Activated T-cell treated with anti-CD3 and anti-CD28 coated beads for 1 hour (primary cell): ENCODE measurements around the gene LYPD6B.

Source experiments
- DNase-seq: peaks from one replicate; pipeline ENCODE4 v3.0.0-alpha.2; 2020; ENCODE audit warnings: low read depth

Gene LYPD6B

DNA sequence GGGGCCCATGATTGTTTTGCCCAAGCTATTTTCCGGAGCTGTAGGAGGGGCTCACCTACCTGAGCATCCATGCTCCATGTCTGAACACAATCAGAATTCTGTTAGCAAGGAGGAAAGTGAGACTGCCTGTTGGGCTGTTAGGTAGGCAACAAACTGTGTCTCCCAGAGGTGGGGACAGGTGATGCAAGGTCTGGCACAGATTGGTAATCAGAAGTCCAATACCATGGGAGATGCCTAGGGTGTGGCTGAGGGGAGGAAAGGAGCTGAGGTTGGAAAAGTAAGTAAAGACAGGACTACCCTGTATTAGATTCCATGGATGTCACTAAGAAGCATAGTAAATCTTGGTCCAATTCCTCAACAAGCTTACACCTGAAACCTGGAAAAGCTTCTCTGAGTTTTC, 3.0 kb downstream of the LYPD6B start:
- DNase-seq, result no peak

DNA sequence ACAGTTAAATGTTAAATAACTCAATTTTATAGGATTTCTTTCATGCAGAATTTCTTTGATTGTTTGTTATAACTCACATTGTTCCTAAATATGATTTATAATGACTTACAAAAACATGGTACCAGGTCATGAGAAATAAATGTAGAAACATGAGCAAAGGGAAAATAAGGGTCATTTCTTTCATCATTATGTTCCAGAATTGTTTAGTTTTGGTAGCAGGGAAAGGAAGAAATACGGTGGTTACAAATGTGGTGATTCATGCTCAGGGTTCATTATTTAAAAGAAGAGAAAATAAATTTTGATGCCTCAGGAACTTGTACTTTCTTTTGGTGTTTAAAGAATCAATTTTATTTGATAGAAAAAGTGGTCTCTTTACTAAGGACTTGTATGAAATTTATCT, 4.4 kb downstream of the LYPD6B start:
- no peak for DNase-seq

DNA sequence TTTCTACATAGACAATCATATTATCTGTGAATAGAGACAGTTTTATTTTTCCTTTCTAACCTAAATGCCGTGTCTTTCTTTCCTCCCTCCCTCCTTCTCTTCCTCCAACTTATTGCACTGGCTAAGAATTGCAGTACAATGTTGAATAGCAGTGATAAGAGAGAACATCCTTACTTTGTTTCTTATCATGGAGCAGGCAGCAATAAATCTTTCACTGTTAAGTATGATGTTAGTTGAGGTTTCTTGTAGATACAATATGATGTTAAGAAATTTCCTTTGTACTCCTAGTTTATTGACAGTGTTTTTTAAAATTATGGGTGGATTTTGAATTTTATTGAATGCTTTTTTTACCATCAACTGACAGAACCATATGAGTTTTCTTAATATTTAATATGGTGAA, 6.0 kb downstream of the LYPD6B start:
- DNase-seq, result no peak

DNA sequence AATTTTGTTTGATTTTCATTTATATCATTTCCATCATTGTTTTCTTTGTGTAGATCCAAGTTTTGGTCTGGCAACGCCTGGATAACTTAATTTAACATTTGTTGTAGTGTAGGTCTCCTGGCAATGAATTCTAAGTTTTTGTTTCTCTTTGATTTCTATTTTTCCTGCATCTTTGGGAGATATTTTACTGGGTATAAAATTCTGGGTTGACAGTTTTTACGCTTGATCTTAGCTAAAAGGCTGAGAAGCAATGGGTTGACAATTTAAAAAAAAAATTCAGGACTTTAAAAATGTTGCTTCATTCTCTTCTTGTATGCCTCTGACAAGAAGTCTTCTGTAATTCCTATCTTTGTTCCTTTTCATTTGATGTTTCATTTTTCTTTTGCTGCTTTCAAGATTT, 8.6 kb downstream of the LYPD6B start:
- no peak for DNase-seq

DNA sequence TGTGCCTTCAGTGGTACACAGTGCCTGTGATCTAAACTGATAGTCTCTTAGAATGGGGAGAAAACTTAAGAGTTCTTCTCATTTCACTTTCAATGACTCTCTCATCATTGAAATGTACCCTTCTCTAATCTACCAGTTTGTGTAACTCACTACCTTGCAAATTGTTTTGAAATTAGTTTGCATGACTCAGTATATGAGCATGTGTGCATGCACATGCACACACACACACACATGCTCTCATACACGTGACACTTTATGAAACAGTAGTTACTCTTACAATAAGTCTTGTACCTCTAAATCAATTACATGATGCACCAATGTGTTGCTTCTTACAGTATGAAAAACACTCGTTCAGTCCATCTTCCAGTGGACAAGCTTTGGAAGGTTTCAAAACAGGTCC, 10.6 kb downstream of the LYPD6B start:
- DNase-seq, result no peak

DNA sequence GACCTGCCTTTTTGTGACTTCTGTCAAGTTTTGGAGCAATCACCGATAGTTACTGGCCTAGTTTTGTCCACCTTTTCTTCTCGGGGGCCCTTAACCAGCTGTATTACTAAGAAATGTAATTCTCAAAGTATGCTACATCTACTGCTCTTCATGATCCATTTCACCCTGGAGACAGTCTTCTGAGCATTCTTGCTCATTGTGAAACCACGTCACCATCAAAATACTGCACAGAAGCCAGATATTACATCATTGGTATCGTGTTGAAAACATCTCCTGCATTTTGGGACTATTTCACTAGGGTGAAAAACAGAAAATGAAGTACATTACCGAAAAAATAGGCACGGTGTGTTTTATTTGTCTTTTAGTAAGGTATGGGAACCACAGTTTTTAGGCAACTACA, 11.7 kb downstream of the LYPD6B start:
- no peak for DNase-seq

DNA sequence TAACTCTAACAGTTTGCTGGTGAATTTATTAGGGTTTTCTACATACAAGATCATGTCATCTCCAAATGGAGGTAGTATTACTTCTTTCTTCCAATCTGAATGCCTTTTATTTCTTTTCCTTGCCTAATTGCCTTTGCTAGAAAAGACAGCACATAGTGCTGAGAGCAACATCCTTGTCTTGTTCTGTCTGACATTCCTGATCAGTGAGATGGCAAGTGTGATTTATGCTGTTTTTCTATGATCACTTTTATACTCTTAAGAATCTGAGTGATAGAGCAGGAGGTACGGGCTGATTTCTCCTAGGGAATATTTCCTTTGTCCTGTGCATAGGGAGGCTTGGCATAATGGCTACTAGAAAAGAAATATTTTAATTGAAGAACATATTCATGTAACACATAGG, 17.3 kb downstream of the LYPD6B start:
- DNase-seq, result no peak

DNA sequence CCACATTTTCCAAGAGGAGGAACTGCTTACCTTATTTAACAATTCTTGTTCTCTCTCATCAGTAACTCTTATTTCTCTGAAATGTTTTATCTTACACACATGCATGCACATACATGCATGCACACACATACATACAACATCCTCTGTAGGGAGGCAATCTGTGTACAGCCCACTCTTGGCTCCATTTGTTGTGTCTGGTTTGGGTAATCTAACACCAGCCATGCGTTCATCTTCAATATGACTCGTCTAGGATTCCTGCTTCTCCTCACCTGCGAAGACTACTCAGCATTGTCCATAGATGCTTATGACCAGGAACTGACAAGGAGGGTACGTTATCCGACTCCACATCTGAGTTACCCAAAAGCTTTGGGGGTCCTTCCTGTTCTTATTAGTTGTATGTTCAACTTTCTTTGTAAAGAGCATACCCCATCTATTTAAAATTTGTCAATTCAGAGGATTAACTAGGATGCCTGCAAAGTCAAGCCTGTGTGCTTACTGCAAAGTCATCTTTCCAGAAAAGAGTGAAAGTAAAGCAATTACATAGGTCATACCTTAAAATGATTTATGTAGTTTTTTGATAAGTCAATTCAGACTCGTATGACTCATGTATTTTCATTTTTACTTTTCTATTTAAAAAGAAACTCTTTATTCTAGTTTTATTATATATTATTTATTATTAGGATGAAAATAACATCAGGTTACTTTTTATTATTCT, 18.2 kb downstream of the LYPD6B start:
- no peak for DNase-seq

DNA sequence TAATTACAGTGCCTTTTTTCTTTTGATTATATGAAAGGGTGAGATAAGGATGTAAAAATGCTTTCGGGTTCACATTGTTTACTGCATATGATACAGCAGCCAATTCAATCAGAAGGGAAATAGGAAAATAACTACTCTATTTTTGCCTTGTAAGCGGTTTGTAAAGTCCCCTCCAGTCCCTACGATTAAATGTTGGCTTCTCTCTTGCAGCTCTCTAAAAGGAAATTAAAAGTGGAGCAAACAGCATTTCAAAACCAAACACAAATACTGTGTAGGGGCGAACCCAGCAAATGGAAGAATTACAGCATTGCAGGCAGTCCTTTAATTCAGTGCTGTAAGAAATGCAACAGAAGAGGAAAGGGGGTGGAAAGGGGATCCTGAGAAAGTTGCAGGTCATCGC, 18.9 kb downstream of the LYPD6B start:
- DNase-seq, result no peak

DNA sequence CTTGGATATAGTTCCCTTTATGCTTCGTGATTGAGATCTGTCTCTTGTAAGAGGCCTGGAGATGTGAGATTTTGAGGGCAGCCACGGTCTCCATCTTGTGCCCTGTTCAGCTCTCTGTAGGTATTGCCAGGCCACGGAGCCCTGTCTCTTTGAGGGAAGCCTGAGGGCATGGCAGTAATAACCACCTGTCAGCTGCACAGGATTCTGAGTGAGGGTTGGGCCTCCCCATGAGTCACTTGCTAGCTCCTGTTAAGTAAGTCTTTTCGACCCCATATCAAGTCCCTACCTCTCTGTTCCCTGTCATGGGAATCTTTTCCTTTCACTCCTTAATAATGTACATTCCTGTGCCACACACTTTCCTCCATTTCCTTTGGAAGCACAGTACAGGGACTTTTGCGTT, 20.4 kb downstream of the LYPD6B start:
- DNase-seq, result no peak

DNA sequence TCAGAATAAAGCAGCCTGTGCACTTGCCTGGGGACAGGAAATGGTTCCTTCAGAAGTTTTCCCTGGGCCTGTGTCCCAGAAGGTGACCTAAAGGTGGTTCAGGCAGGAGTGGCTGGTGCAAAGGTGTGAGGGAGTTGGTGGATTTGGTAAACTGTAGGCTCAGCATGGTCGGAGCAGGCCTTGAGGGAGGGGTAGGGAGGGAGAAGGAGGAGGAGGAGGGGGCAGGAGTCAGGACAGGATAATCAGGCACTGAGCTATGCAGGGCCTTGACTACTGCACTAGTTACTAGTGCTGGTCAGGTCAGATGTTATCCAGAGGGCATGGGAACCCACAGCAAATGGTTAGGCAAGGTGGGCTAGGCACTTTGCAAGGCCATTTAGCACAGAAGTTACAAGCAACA, 21.3 kb downstream of the LYPD6B start:
- DNase-seq, result no peak

DNA sequence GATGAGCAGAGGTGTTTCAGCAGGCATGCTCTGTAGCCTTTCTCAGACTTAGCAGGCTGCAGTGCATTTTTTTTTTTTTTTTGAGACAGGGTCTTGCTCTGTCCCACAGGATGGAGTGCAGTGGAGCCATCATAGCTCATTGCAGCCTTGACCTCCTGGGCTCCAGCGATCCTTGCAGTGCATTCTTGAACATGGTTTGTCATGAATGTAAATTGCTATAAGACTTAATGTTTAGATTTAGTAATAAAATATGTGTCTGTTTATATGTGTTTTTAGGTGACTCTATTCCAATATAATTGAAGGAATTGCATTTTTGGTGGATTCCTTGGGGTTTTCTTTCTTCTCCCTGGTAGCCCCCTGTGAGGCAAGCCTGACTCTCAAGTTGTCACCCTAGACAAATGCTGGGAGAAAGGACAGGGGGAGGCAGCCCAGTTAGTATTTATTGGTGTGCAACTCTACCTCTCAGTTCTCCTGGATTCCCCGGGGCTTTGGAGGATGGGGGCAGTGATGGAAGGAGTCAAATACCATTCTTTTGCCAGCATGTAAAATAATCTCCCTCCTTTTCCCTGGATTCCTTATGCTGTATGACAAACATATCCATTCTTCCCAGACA, 22.7 kb downstream of the LYPD6B start:
- no peak for DNase-seq

DNA sequence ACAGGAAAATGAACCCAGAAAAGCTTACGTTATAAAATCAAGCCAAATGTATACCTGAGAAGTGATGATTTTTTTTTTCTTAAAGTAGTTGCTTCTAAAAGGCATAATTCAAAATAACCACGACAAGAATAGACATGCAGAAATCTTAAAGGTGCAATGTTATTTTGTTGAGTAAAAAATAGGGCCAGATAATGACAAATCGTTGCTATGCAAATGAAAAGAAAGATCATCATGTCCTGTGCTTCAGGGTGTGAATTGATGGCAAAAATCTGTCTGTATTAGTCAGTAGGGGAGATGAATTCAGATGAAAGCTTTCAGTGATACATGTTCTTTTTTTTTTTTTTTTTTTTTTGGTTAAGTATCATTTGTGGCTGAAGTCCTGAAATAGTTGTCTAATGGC, 24.0 kb downstream of the LYPD6B start:
- no peak for DNase-seq

DNA sequence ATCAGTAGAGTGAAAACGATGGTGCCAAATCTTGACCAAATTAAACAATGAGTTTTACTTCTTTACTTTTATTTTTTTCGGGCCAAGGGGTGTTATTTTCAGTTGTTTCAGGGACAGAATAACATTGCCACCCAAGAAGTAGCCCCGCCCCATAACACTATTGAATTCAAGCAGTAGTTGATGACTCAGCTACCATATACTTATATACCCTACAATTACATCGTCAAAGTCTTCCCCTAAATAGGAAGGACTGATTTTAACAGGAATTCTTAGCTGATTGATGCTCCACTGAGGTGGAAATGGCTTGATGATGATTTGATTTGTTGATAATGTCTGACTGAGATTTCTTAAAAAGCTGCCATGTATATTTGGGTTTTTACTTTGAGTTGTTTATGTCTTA, 24.7 kb downstream of the LYPD6B start:
- DNase-seq, result no peak

DNA sequence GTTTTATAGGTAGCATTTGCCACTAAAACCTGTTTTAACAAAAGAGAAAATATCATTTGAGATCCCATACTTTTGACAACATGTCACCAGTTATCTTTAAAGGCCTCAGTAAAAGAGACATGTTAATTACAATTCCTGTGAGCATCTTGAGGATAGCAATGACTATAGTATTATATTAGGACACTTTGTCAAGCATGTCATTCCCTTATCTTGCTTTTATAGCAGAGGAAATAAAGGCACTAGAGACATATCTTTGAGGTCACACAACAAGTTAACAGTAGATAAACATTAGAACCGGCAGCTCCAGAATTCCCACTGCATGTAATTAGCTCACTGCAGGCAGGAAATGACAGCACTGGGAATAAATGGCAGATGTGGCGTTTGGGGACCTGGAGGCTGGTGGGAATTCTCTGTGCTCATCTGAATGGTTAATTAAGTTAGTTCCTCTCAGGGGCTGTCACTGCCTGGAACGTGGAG, 25.9 kb downstream of the LYPD6B start:
- no peak for DNase-seq

DNA sequence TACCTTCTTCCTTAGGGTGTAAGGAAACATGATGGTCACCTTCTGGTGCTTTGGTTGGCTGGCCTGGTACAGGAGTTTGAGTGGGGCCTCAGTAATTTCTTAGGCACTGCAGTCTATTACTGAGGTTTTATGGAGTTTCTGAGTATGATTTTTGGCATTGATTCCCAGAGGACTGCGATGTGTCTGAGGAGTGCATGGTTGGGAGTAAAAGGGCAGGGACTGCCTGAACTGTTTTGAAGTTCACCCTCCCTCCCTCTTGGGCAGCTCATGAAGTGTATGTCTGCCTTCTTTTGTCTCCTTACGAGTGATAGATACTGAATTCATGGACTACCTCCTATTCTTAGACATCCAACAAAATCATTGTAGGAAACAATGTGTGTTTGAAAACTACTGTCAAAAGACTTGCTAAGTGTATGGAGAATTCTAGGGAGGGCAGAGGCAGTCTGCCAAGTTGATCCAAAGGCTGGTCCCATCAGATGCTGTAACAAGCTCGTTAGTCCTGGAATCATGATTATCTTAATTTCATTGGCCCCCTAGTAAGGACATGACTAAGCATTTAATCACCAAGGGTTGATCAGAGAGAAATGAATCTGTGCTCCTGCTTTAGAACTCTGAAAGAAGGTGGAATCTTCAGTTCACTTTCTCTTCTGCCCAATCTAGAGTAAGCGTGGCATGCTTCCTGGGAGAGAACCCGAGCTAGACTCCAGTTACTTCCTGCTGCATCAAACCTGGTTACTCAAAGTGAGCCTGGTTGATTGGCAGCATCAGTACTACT, 26.5 kb downstream of the LYPD6B start:
- no peak for DNase-seq

DNA sequence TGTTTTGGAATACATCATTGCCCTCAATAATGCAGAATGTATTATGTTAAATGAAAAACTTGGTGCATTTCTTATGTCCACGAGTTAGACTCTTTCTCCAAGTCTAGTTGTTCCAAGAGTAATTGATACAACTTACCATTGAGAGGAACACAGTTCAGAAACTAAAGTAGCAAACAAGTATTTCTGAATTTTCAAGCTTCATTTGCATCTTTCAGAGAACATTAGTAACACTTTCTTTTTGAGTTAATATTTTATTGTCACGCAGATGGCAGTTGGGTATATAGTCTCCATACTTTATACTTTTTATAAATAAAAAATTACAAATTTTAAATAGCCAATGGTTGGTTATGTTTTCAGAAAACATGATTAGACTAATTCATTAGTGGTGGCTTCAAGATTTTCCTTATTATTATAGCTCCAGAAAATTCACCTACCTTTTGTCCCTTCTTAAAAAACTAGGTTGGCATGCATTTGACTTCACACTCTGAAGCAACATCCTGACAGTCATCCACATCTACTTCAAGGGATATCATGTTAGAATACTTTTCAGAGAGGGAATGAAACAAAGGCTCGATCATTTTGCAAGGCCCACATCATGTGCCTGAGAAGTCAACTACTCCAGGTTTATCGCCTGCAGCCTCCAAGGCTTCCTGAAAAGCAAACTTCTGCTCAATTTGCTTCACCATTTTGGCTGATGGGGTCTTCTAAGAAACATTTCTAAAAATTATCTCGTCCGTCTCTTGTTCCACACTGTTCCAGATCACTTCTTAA, 29.9 kb downstream of the LYPD6B start:
- no peak for DNase-seq

DNA sequence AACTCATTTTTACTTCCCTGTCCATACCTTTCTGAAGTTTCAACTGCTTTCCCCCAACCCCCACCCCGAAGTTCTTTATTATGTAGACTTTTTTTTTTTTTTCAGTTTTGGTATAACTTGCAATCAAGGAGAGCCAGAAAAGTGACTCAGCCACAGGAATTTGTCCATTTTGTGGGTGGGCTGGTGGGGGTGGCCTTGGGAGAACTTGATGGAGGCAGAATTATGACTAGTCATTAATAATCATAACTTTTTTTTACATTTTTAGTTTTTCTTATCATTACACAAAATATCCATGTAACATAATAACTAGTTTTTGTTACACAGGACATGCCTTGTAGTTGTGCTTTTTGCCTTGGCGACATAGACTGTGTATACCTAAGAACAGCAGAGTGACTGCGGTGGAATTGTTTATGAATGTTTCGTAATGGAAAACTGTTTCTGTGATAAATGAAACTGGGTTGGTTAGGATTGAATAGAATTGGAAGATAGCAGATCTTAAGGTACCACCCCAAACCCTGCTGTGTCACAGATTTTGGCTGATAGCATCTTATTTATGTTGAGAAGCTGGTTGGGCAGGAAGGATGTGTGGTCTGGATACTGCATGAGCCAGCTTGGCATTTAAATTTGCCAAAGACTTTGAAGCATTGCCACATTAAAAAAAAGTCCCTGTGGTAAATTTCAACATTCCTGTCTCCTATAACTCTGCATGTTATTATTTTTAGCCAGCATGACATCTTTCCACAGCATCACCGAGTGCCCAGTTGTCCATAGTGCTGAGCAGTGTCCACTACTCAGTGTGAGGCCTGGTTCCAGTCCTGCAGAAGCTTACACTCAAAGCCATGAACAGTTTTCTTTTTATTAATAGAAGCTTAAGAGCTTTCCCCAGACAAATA, 30.7 kb downstream of the LYPD6B start:
- DNase-seq, result no peak

DNA sequence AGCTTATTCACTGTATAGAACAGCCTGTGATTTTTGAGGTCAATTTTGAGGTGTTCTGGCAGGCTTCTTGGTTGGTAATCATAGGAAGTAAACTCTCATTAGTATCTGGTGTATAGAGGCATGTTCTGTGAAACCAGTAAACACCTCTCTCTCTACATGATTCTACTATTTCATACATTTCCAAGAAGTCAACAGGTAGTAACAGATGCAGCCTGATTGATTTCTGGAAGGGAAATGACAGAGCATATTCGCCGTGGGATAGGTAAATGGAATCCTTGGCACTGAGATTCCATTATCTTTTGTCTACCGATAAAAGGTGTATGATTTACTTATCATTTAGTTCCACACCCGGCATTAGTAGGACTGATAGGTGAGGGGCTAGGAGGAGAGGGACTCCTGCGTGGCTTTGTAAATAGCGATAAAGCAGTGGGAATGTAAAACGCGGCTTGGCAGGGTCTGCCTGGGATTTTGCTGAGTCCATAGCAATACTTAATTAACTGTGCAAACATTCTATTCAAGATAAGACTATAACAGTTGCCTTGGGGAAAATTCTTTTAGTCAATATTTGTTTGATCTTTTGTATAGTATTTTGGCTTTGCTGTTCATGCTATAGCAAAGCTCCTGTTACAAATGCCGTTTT, 32.3 kb downstream of the LYPD6B start:
- DNase-seq, result no peak

DNA sequence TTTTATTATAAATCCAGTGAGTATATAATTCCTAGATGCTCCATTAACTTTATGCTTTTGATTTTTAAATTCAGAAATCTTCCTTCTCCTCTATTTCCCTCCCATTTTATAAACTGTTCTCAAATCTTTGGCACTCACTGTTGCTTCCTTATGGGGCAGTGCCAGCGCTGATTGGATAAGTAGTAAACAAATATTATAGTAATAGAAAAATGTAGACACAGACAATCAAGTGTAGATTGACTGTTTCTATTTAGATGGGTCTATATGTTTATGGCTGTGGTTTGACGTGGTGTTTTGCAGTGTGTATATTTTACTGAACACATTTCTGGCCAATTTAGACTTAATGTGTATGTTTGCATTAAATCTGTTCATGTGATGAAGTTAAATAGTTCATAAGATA, 36.6 kb downstream of the LYPD6B start:
- DNase-seq, result no peak

DNA sequence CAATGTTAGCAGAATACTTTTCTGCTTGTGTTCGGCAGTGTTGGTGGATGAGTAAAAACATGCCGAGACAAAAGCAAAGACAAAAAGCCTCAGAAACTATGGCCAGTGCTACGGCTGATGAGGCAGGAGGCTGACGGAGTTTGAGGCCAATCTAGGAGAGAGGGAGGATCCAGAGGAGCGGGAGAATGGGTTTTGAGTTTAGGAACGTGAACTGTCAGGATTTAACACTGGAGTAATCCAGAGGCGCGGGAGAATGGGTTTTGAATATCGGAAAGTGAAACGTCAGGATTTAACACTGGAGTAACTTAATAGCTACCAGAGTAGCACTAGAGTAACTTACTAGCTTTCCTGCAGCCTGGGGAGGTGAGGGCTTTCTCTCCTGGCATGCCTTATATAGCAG, 37.4 kb downstream of the LYPD6B start:
- DNase-seq, result no peak
